ENCODE results near the gene ZFHX2. TPM values are rescaled to one million over a fixed set of nuclear protein-coding genes. Genes with fewer than 3 reads are reported as not detected.
"Not testable (repeated sequence)": the region's sequence is repeated elsewhere in the genome, so short reads cannot be mapped to it uniquely, and the experiment has no call there.

Gene ZFHX2
- total and polyA plus RNA-seq, 2 of the 4 experiments (the other 2 are of a cell fraction): 0.18 to 0.53 TPM

- H3K4ac ChIP-seq (ENCODE audit: low read depth, low read length): no peak overlapping the region
- H2BK120ac ChIP-seq (ENCODE audit: low read depth, low read length): no peak overlapping the region
- H3K4me1 ChIP-seq (ENCODE audit: control insufficient read depth, insufficient read depth, low read length): peaks cover 6% of the 10 kb centered on the region
- no peak overlapping the region for H3K9ac ChIP-seq (ENCODE audit: low read depth, low read length)
- WGBS, 2 experiments (ENCODE audit: extremely low coverage in 2 of 2, insufficient read length in 1 of 2): 10% methylated on average over 2 of the region's 13 CpGs; no CpG with 5 or more reads in 1 of the 2 experiments
- no peak overlapping the region for H3K4me3 ChIP-seq (ENCODE audit: insufficient read depth, low read depth, low read length)
- ATAC-seq (ENCODE audit: low read depth) (peak; percentile 29; the same call in 1 of the 2 replicates), DNase-seq (peak; percentile 30)
- no peaks in the 10 kb centered on the region for H3K27me3 ChIP-seq (ENCODE audit: control insufficient read depth, insufficient read depth, low read length)
- H3K23ac ChIP-seq (ENCODE audit: low read depth, low read length): no peak overlapping the region
- no peaks in the 10 kb centered on the region for H3K9me1 ChIP-seq (ENCODE audit: insufficient read depth, low read length)
- no peak overlapping the region for H3K4me2 ChIP-seq (ENCODE audit: low read depth, low read length)
- no peak overlapping the region for H3K27ac ChIP-seq (ENCODE audit: insufficient read depth, low read length)
- ChIA-PET CTCF (no interaction called here), POLR2A (ENCODE audit: unreplicated experiment) (no interaction called here)
- no peak for TF ChIP-seq MXI1 (IDR thresholded peaks at IDR 0.05; ENCODE audit: borderline replicate concordance, low read depth, low read length)
- no peaks in the 10 kb centered on the region for H3K79me1 ChIP-seq (ENCODE audit: low read depth in 1 of 2, low read length in 2 of 2)
- H3K9me3 ChIP-seq (ENCODE audit: control insufficient read depth, insufficient read depth, low read length): no peaks in the 10 kb centered on the region
- H2AK5ac ChIP-seq (ENCODE audit: low read depth, low read length): no peak overlapping the region
- no peaks in the 10 kb centered on the region for H3K36me3 ChIP-seq (ENCODE audit: control insufficient read depth, insufficient read depth, low read length)
- H3K14ac ChIP-seq (replicated peaks; ENCODE audit: low read depth, low read length): no peak overlapping the region
- in situ Hi-C loops (cut with MboI; ENCODE audit: low sequenced_read_pairs) (no loop called here), intact Hi-C loops (cut with micrococcal nuclease) (no loop called here), dilution Hi-C loops (cut with HindIII; ENCODE audit: low sequenced_read_pairs, unreplicated experiment) (no loop called here)
- H2AK9ac ChIP-seq (replicated peaks; ENCODE audit: low read depth, low read length, poor library complexity): no peak overlapping the region
- BruUV-seq (replicated peaks): no TSS peak
- no peak overlapping the region for H2AFZ ChIP-seq (replicated peaks; ENCODE audit: low read length, poor library complexity)
- H4K91ac ChIP-seq (ENCODE audit: insufficient read depth, low read depth, low read length): no peak overlapping the region
- no peak overlapping the region for H4K5ac ChIP-seq (ENCODE audit: low read depth, low read length)
- no peak overlapping the region for H4K8ac ChIP-seq (ENCODE audit: low read depth in 2 of 2, low read length in 2 of 2)
- H4K20me1 ChIP-seq (ENCODE audit: insufficient read depth, low read length): no peaks in the 10 kb centered on the region; the same call in 1 of the 2 replicates
- no peak overlapping the region for H3K56ac ChIP-seq (ENCODE audit: extremely low read depth, insufficient read depth, low read length)
- no peak overlapping the region for H3K18ac ChIP-seq (ENCODE audit: low read depth, low read length)
- no peak overlapping the region for H2BK5ac ChIP-seq (ENCODE audit: low read depth, low read length, poor library complexity, severe bottlenecking)
- H2BK20ac ChIP-seq (ENCODE audit: low read depth, low read length): no peak overlapping the region
- H2BK15ac ChIP-seq (ENCODE audit: low read depth, low read length): no peak overlapping the region
Observed at GRCh38 chr14:23537351-23538049, 14.1 kb downstream of the ZFHX2 start.

GRCh38 chr14:23536906-23537305, 14.7 kb downstream of the ZFHX2 start:
- BruUV-seq (replicated peaks); H4K20me1 ChIP-seq (ENCODE audit: insufficient read depth, low read length); H3K9me3 ChIP-seq (ENCODE audit: control insufficient read depth, insufficient read depth, low read length); H4K5ac ChIP-seq (ENCODE audit: low read depth, low read length); H3K36me3 ChIP-seq (ENCODE audit: control insufficient read depth, insufficient read depth, low read length); CTCF ChIA-PET; H4K8ac ChIP-seq (ENCODE audit: low read depth in 2 of 2, low read length in 2 of 2); H3K14ac ChIP-seq (replicated peaks; ENCODE audit: low read depth, low read length); H3K27me3 ChIP-seq (ENCODE audit: control insufficient read depth, insufficient read depth, low read length); H2BK120ac ChIP-seq (ENCODE audit: low read depth, low read length); dilution Hi-C loops (cut with HindIII; ENCODE audit: low sequenced_read_pairs, unreplicated experiment); H2BK5ac ChIP-seq (ENCODE audit: low read depth, low read length, poor library complexity, severe bottlenecking); intact Hi-C loops (cut with micrococcal nuclease); H2BK20ac ChIP-seq (ENCODE audit: low read depth, low read length); H3K4me3 ChIP-seq (ENCODE audit: insufficient read depth, low read depth, low read length); H3K4ac ChIP-seq (ENCODE audit: low read depth, low read length); DNase-seq; POLR2A ChIA-PET (ENCODE audit: unreplicated experiment); ATAC-seq (ENCODE audit: low read depth); H3K9ac ChIP-seq (ENCODE audit: low read depth, low read length); in situ Hi-C loops (cut with MboI; ENCODE audit: low sequenced_read_pairs); H2AK9ac ChIP-seq (replicated peaks; ENCODE audit: low read depth, low read length, poor library complexity); H3K56ac ChIP-seq (ENCODE audit: extremely low read depth, insufficient read depth, low read length); H2AK5ac ChIP-seq (ENCODE audit: low read depth, low read length); H3K9me1 ChIP-seq (ENCODE audit: insufficient read depth, low read length); H3K27ac ChIP-seq (ENCODE audit: insufficient read depth, low read length); H3K79me1 ChIP-seq (ENCODE audit: low read depth in 1 of 2, low read length in 2 of 2); H3K4me2 ChIP-seq (ENCODE audit: low read depth, low read length); H3K18ac ChIP-seq (ENCODE audit: low read depth, low read length); H2AFZ ChIP-seq (replicated peaks; ENCODE audit: low read length, poor library complexity); H4K91ac ChIP-seq (ENCODE audit: insufficient read depth, low read depth, low read length); H2BK15ac ChIP-seq (ENCODE audit: low read depth, low read length); H3K4me1 ChIP-seq (ENCODE audit: control insufficient read depth, insufficient read depth, low read length); H3K23ac ChIP-seq (ENCODE audit: low read depth, low read length): not testable (repeated sequence)
- WGBS, 2 experiments (ENCODE audit: extremely low coverage in 2 of 2, insufficient read length in 1 of 2): 100% methylated on average over 1 of the region's 6 CpGs; no CpG with 5 or more reads in 1 of the 2 experiments
